Measurements from ENCODE around the gene ACSS3. TPM values are rescaled to one million over a fixed set of nuclear protein-coding genes. Genes with fewer than 3 reads are reported as not detected.

The ACSS3 gene
- polyA plus RNA-seq, 1 donor (not counting 4 experiments of a cell fraction or from before 2014, with no cell fraction given) = 0.30 TPM

GRCh38 chr12:81095501-81096232, 17.8 kb downstream of the ACSS3 start:
- no peaks in the 10 kb centered on the region for H3K9me1 ChIP-seq (ENCODE audit: control insufficient read depth, extremely low read depth, insufficient read depth, low read length)
- TF ChIP-seq EZH2 (IDR thresholded peaks at IDR 0.05; ENCODE audit: low read length) = no peak
- no peak for TF ChIP-seq CTCF (optimal IDR thresholded peaks at IDR 0.05 in 1 of 3, IDR thresholded peaks at IDR 0.05 in 1 of 3, conservative IDR thresholded peaks at IDR 0.05 in 1 of 3; ENCODE audit: extremely low read depth in 1 of 3, insufficient read depth in 2 of 3, low read length in 3 of 3)
- H3K4me3 ChIP-seq (ENCODE audit: control insufficient read depth in 2 of 3, extremely low read depth in 1 of 3, insufficient read depth in 2 of 3, low read depth in 1 of 3, low read length in 3 of 3) = no peak overlapping the region
- no peaks in the 10 kb centered on the region for H3K9me3 ChIP-seq (ENCODE audit: control insufficient read depth, low read depth, low read length)
- H3K4me2 ChIP-seq (ENCODE audit: control insufficient read depth, extremely low read depth, insufficient read depth, low read depth, low read length) = peak overlapping the region; percentile 8
- no peak overlapping the region for H2AFZ ChIP-seq (ENCODE audit: control insufficient read depth, low read length)
- H3K27me3 ChIP-seq (ENCODE audit: control insufficient read depth, extremely low read depth, insufficient read depth, low read length) = no peaks in the 10 kb centered on the region
- FAIRE-seq = no peak
- no peaks in the 10 kb centered on the region for H3K36me3 ChIP-seq (ENCODE audit: control insufficient read depth in 2 of 2, extremely low read depth in 1 of 2, insufficient read depth in 2 of 2, low read length in 2 of 2)
- H3K79me2 ChIP-seq (ENCODE audit: control insufficient read depth, insufficient read depth, low read length) = no peaks in the 10 kb centered on the region
- DNase-seq (ENCODE audit: low read depth, low spot score) = no peak
- H4K20me1 ChIP-seq (ENCODE audit: control insufficient read depth, extremely low read depth, insufficient read depth, low read length) = no peaks in the 10 kb centered on the region
- no peak overlapping the region for H3K9ac ChIP-seq (ENCODE audit: control insufficient read depth, extremely low read depth, insufficient read depth, low read length)
- H3K4me1 ChIP-seq (ENCODE audit: control insufficient read depth, extremely low read depth, insufficient read depth, low read length) = peaks cover 5% of the 10 kb centered on the region
- no peak overlapping the region for H3K27ac ChIP-seq (ENCODE audit: control insufficient read depth, insufficient read depth, low read length)
- dilution Hi-C loops (cut with MboI; ENCODE audit: extremely low pct_ligation_motif_present, low sequenced_read_pairs) = no loop called here

- no peaks in the 10 kb centered on the region for H3K9me3 ChIP-seq (ENCODE audit: control insufficient read depth, low read depth, low read length)
- H3K4me1 ChIP-seq (ENCODE audit: control insufficient read depth, extremely low read depth, insufficient read depth, low read length) = no peaks in the 10 kb centered on the region
- dilution Hi-C loops (cut with MboI; ENCODE audit: extremely low pct_ligation_motif_present, low sequenced_read_pairs) = no loop called here
- FAIRE-seq = no peak
- H3K9me1 ChIP-seq (ENCODE audit: control insufficient read depth, extremely low read depth, insufficient read depth, low read length) = no peaks in the 10 kb centered on the region
- no peaks in the 10 kb centered on the region for H3K36me3 ChIP-seq (ENCODE audit: control insufficient read depth in 2 of 2, extremely low read depth in 1 of 2, insufficient read depth in 2 of 2, low read length in 2 of 2)
- H3K27ac ChIP-seq (ENCODE audit: control insufficient read depth, insufficient read depth, low read length) = no peak overlapping the region
- no peaks in the 10 kb centered on the region for H3K79me2 ChIP-seq (ENCODE audit: control insufficient read depth, insufficient read depth, low read length)
- TF ChIP-seq CTCF (optimal IDR thresholded peaks at IDR 0.05 in 1 of 3, IDR thresholded peaks at IDR 0.05 in 1 of 3, conservative IDR thresholded peaks at IDR 0.05 in 1 of 3; ENCODE audit: extremely low read depth in 1 of 3, insufficient read depth in 2 of 3, low read length in 3 of 3) (no peak), EZH2 (IDR thresholded peaks at IDR 0.05; ENCODE audit: low read length) (no peak)
- no peaks in the 10 kb centered on the region for H3K27me3 ChIP-seq (ENCODE audit: control insufficient read depth, extremely low read depth, insufficient read depth, low read length)
- H4K20me1 ChIP-seq (ENCODE audit: control insufficient read depth, extremely low read depth, insufficient read depth, low read length) = no peaks in the 10 kb centered on the region
- H3K9ac ChIP-seq (ENCODE audit: control insufficient read depth, extremely low read depth, insufficient read depth, low read length) = no peak overlapping the region
- no peak overlapping the region for H2AFZ ChIP-seq (ENCODE audit: control insufficient read depth, low read length)
- H3K4me3 ChIP-seq (ENCODE audit: control insufficient read depth in 2 of 3, extremely low read depth in 1 of 3, insufficient read depth in 2 of 3, low read depth in 1 of 3, low read length in 3 of 3) = no peak overlapping the region
- no peak for DNase-seq (ENCODE audit: low read depth, low spot score)
- no peak overlapping the region for H3K4me2 ChIP-seq (ENCODE audit: control insufficient read depth, extremely low read depth, insufficient read depth, low read depth, low read length)
These were observed 27.8 kb downstream of the ACSS3 start for GRCh38 chr12:81105687-81106086.

Measured in keratinocyte (primary cell).